WTC11 (cell line): Measurements from ENCODE around the gene COL4A2. TPM values are rescaled to one million over a fixed set of nuclear protein-coding genes. Genes with fewer than 3 reads are reported as not detected.

Experiments
- ATF1 ChIP-seq: sonication (generic); formaldehyde crosslinking; IDR thresholded peaks from 2 replicates; pipeline ENCODE4 v1.8.1; 2023; ENCODE audit warnings: mild to moderate bottlenecking, moderate library complexity, missing genetic modification reagents
- ESRRA ChIP-seq: sonication (generic); formaldehyde crosslinking; IDR thresholded peaks from 2 replicates; pipeline ENCODE4 v1.8.1; 2022; ENCODE audit warnings: mild to moderate bottlenecking, missing genetic modification reagents, borderline replicate concordance
- FOXJ3 ChIP-seq: sonication (generic); formaldehyde crosslinking; IDR thresholded peaks from 2 replicates; pipeline ENCODE4 v1.9.0; 2021; ENCODE audit warnings: missing genetic modification reagents, mild to moderate bottlenecking, borderline replicate concordance
- FOXP1 ChIP-seq: sonication (generic); formaldehyde crosslinking; IDR thresholded peaks from 2 replicates; pipeline ENCODE4 v1.8.0; 2022; ENCODE audit warnings: missing genetic modification reagents, mild to moderate bottlenecking, moderate library complexity, borderline replicate concordance
- GABPB1 ChIP-seq: sonication (generic); formaldehyde crosslinking; IDR thresholded peaks from 2 replicates; pipeline ENCODE4 v1.8.1; 2023; ENCODE audit warnings: mild to moderate bottlenecking, missing genetic modification reagents
- MYBL2 ChIP-seq: sonication (generic); formaldehyde crosslinking; IDR thresholded peaks from 2 replicates; pipeline ENCODE4 v1.8.1; 2023; ENCODE audit warnings: mild to moderate bottlenecking, moderate library complexity, missing genetic modification reagents
- NR1H2 ChIP-seq: sonication (generic); formaldehyde crosslinking; IDR thresholded peaks from 2 replicates; pipeline ENCODE4 v1.9.0; 2021; ENCODE audit warnings: mild to moderate bottlenecking, moderate library complexity, missing genetic modification reagents
- SOX15 ChIP-seq: fragments of 250-450 bp; sonication (Bioruptor Pico); IDR thresholded peaks from 2 replicates; pipeline ENCODE4 v1.9.0; 2021; ENCODE audit warnings: mild to moderate bottlenecking
- TEAD1 ChIP-seq: sonication (generic); formaldehyde crosslinking; IDR thresholded peaks from 2 replicates; pipeline ENCODE4 v1.8.0; 2022; ENCODE audit warnings: mild to moderate bottlenecking, missing genetic modification reagents
- TP53 ChIP-seq: sonication (generic); formaldehyde crosslinking; IDR thresholded peaks from 2 replicates; pipeline ENCODE4 v1.8.1; 2023; ENCODE audit warnings: mild to moderate bottlenecking, missing genetic modification reagents
- ZNF423 ChIP-seq: fragments of 250-450 bp; sonication (Bioruptor Pico); IDR thresholded peaks from 2 replicates; pipeline ENCODE4 v2.1.2; 2022; ENCODE audit warnings: mild to moderate bottlenecking, moderate library complexity
- ZNF671 ChIP-seq: fragments of 250-450 bp; sonication (Bioruptor Pico); IDR thresholded peaks from 2 replicates; pipeline ENCODE4 v1.8.0; 2021; ENCODE audit warnings: mild to moderate bottlenecking
- total RNA-seq: library from RNA; stranded (reverse); gene quantifications from 3 replicates; pipeline ENCODE4 v1.2.3, GENCODE V29; 2021
- TF ChIP-seq, protein P1 (sequence below): sonication (generic); formaldehyde crosslinking; IDR thresholded peaks from 2 replicates; pipeline ENCODE4 v1.8.1; 2023; ENCODE audit warnings: mild to moderate bottlenecking, missing genetic modification reagents, borderline replicate concordance
- TF ChIP-seq, protein P2 (sequence below): sonication (generic); formaldehyde crosslinking; IDR thresholded peaks from 2 replicates; pipeline ENCODE4 v1.8.0; 2023; ENCODE audit warnings: missing genetic modification reagents, mild to moderate bottlenecking, borderline replicate concordance
- TF ChIP-seq, protein P3 (sequence below): sonication (generic); formaldehyde crosslinking; IDR thresholded peaks from 2 replicates; pipeline ENCODE4 v1.8.0; 2023; ENCODE audit warnings: missing genetic modification reagents
- TF ChIP-seq, protein P4 (sequence below): fragments of 250-450 bp; sonication (Bioruptor Pico); IDR thresholded peaks from 2 replicates; pipeline ENCODE4 v2.1.2; 2022; ENCODE audit warnings: mild to moderate bottlenecking, moderate library complexity
- TF ChIP-seq, protein P5 (sequence below): sonication (generic); formaldehyde crosslinking; IDR thresholded peaks from 2 replicates; pipeline ENCODE4 v1.8.1; 2022; ENCODE audit warnings: mild to moderate bottlenecking, missing genetic modification reagents, moderate library complexity, borderline replicate concordance
- TF ChIP-seq, protein P6 (sequence below): fragments of 250-450 bp; sonication (Bioruptor Pico); conservative IDR thresholded peaks from 2 replicates; pipeline ENCODE4 v1.9.0; 2021; ENCODE audit warnings: mild to moderate bottlenecking
- TF ChIP-seq, protein P7 (sequence below): sonication (generic); formaldehyde crosslinking; IDR thresholded peaks from 2 replicates; pipeline ENCODE4 v1.8.0; 2022; ENCODE audit warnings: mild to moderate bottlenecking, missing genetic modification reagents

The COL4A2 gene
- total RNA-seq, 1 experiment from 2014 or later, result 109 TPM

DNA sequence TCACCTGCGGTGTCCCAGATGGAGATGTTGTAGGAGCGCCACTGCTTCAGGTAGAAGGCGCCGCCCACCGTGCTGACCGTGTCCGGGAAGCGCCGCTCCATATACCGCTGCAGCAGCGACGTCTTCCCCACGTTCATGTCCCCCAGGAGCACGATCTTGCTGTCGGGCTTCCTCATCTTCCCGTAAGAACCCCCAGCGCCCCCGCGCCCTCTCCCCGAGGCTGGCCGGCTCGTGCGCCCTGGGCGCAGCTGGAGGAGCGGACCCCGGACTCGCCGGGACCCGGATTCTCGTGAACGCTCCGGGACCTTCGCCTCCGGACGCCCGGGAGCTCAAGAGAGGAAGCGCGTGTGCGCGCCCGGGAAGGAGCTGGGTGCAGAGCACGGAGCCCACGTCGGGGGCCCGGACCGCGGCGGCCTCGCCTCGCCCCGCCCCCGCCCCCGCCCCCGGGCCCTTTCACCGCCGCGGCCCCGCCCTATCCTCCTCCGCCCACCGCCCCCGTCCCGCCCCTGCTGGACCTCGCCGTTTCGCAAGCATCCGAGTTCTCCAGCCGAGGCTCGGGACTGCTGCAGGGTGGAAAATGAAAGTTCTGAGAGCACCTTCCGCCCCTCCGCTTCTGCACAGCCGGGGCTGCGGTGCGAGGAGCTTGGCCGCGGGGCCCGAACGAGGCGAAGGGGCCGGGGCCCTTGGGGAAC is 254.4 kb downstream of the COL4A2 start, which contains the start of gene RAB20 (continued):
- TF ChIP-seq, protein P1, sequence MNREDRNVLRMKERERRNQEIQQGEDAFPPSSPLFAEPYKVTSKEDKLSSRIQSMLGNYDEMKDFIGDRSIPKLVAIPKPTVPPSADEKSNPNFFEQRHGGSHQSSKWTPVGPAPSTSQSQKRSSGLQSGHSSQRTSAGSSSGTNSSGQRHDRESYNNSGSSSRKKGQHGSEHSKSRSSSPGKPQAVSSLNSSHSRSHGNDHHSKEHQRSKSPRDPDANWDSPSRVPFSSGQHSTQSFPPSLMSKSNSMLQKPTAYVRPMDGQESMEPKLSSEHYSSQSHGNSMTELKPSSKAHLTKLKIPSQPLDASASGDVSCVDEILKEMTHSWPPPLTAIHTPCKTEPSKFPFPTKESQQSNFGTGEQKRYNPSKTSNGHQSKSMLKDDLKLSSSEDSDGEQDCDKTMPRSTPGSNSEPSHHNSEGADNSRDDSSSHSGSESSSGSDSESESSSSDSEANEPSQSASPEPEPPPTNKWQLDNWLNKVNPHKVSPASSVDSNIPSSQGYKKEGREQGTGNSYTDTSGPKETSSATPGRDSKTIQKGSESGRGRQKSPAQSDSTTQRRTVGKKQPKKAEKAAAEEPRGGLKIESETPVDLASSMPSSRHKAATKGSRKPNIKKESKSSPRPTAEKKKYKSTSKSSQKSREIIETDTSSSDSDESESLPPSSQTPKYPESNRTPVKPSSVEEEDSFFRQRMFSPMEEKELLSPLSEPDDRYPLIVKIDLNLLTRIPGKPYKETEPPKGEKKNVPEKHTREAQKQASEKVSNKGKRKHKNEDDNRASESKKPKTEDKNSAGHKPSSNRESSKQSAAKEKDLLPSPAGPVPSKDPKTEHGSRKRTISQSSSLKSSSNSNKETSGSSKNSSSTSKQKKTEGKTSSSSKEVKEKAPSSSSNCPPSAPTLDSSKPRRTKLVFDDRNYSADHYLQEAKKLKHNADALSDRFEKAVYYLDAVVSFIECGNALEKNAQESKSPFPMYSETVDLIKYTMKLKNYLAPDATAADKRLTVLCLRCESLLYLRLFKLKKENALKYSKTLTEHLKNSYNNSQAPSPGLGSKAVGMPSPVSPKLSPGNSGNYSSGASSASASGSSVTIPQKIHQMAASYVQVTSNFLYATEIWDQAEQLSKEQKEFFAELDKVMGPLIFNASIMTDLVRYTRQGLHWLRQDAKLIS (CRISPR knock-in tag), result 0 out of 2 replicates have a peak, but pooled peaks have one; percentile 55
- TF ChIP-seq TEAD1 (CRISPR knock-in tag) (peak; percentile 61; the same call in 1 of the 2 replicates), NR1H2 (no peak), SOX15 (CRISPR knock-in tag) (no peak), FOXJ3 (no peak), ZNF423 (CRISPR knock-in tag) (no peak), FOXP1 (CRISPR knock-in tag) (peak; percentile 39; the same call in 1 of the 2 replicates), ATF1 (no peak), TP53 (CRISPR knock-in tag) (no peak), ZNF671 (CRISPR knock-in tag) (no peak), MYBL2 (0 out of 2 replicates have a peak, but pooled peaks have one; percentile 60), ESRRA (CRISPR knock-in tag) (peak; percentile 19; the same call in 1 of the 2 replicates), GABPB1 (CRISPR knock-in tag) (peak; percentile 4; the same call in 1 of the 2 replicates)
- TF ChIP-seq, protein P2, sequence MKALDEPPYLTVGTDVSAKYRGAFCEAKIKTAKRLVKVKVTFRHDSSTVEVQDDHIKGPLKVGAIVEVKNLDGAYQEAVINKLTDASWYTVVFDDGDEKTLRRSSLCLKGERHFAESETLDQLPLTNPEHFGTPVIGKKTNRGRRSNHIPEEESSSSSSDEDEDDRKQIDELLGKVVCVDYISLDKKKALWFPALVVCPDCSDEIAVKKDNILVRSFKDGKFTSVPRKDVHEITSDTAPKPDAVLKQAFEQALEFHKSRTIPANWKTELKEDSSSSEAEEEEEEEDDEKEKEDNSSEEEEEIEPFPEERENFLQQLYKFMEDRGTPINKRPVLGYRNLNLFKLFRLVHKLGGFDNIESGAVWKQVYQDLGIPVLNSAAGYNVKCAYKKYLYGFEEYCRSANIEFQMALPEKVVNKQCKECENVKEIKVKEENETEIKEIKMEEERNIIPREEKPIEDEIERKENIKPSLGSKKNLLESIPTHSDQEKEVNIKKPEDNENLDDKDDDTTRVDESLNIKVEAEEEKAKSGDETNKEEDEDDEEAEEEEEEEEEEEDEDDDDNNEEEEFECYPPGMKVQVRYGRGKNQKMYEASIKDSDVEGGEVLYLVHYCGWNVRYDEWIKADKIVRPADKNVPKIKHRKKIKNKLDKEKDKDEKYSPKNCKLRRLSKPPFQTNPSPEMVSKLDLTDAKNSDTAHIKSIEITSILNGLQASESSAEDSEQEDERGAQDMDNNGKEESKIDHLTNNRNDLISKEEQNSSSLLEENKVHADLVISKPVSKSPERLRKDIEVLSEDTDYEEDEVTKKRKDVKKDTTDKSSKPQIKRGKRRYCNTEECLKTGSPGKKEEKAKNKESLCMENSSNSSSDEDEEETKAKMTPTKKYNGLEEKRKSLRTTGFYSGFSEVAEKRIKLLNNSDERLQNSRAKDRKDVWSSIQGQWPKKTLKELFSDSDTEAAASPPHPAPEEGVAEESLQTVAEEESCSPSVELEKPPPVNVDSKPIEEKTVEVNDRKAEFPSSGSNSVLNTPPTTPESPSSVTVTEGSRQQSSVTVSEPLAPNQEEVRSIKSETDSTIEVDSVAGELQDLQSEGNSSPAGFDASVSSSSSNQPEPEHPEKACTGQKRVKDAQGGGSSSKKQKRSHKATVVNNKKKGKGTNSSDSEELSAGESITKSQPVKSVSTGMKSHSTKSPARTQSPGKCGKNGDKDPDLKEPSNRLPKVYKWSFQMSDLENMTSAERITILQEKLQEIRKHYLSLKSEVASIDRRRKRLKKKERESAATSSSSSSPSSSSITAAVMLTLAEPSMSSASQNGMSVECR (CRISPR knock-in tag), result peak; percentile 33; the same call in 1 of the 2 replicates
- TF ChIP-seq, protein P3, sequence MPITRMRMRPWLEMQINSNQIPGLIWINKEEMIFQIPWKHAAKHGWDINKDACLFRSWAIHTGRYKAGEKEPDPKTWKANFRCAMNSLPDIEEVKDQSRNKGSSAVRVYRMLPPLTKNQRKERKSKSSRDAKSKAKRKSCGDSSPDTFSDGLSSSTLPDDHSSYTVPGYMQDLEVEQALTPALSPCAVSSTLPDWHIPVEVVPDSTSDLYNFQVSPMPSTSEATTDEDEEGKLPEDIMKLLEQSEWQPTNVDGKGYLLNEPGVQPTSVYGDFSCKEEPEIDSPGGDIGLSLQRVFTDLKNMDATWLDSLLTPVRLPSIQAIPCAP (CRISPR knock-in tag), result no peak
- TF ChIP-seq, protein P4, sequence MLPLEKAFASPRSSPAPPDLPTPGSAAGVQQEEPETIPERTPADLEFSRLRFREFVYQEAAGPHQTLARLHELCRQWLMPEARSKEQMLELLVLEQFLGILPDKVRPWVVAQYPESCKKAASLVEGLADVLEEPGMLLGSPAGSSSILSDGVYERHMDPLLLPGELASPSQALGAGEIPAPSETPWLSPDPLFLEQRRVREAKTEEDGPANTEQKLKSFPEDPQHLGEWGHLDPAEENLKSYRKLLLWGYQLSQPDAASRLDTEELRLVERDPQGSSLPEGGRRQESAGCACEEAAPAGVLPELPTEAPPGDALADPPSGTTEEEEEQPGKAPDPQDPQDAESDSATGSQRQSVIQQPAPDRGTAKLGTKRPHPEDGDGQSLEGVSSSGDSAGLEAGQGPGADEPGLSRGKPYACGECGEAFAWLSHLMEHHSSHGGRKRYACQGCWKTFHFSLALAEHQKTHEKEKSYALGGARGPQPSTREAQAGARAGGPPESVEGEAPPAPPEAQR, result no peak
- TF ChIP-seq, protein P5, sequence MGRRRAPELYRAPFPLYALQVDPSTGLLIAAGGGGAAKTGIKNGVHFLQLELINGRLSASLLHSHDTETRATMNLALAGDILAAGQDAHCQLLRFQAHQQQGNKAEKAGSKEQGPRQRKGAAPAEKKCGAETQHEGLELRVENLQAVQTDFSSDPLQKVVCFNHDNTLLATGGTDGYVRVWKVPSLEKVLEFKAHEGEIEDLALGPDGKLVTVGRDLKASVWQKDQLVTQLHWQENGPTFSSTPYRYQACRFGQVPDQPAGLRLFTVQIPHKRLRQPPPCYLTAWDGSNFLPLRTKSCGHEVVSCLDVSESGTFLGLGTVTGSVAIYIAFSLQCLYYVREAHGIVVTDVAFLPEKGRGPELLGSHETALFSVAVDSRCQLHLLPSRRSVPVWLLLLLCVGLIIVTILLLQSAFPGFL (CRISPR knock-in tag), result no peak
- TF ChIP-seq, protein P6, sequence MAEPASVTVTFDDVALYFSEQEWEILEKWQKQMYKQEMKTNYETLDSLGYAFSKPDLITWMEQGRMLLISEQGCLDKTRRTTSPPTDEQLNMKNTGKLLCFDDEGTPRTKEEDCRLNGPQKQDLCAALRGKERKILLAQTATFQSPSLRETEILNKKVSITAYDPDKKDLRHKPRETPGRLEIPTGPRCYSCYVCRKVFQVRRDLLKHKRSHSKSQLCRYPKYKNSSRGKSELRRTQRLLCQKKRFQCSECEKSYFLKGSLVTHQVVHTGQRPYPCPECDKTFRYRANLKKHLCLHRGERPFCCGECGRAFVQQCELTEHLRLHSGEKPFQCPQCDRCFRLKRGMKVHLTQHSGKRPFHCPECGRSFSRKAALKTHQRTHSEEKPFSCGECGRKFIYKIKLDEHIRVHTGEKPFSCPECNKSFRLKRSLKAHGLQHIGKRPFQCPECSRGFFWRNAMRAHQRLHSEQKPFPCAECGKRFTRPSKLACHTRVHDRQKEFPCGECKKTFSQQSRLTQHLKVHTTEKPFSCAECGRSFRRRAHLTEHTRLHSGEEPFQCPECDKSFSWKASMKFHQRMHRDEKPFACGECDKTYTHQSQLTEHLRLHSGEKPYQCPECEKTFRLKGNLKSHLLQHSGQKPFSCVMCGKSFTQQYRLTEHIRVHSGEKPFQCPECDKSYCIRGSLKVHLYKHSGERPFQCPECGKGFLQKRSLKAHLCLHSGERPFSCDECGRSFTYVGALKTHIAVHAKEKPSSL (CRISPR knock-in tag), result no peak
- TF ChIP-seq, protein P7, sequence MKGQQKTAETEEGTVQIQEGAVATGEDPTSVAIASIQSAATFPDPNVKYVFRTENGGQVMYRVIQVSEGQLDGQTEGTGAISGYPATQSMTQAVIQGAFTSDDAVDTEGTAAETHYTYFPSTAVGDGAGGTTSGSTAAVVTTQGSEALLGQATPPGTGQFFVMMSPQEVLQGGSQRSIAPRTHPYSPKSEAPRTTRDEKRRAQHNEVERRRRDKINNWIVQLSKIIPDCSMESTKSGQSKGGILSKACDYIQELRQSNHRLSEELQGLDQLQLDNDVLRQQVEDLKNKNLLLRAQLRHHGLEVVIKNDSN (CRISPR knock-in tag), result no peak
